Hematopoietic multipotent progenitor cell treated with erythropoietin and hydrocortisone succinate and interleukin-3 and kit ligand, for 6 days (in vitro differentiated cells): ENCODE results near the gene TCF15.
"Not testable (repeated sequence)": the region's sequence is repeated elsewhere in the genome, so short reads cannot be mapped to it uniquely, and the experiment has no call there.

Experiments used
- DNase-seq: peaks from one replicate; pipeline ENCODE4 v3.0.0-alpha.2; 2015

Gene TCF15

GRCh38 chr20:609371-609964, 641 bp downstream of the TCF15 start:
- DNase-seq: no peak

- no peak for DNase-seq
These were observed 1.1 kb downstream of the TCF15 start for GRCh38 chr20:608970-609369.

GRCh38 chr20:607476-607875, 2.6 kb downstream of the TCF15 start:
- no peak for DNase-seq

GRCh38 chr20:605237-605636, 4.9 kb downstream of the TCF15 start:
- no peak for DNase-seq

- peak; percentile 25 for DNase-seq
These were observed 6.9 kb downstream of the TCF15 start for GRCh38 chr20:603116-603640.

GRCh38 chr20:602111-602970, 7.8 kb downstream of the TCF15 start:
- no peak for DNase-seq

- DNase-seq: no peak
These were observed 9.4 kb downstream of the TCF15 start for GRCh38 chr20:600736-601135.

GRCh38 chr20:600141-600540, 10.0 kb downstream of the TCF15 start:
- DNase-seq: no peak

- no peak for DNase-seq
These were observed 11.8 kb downstream of the TCF15 start for GRCh38 chr20:598133-598850.

GRCh38 chr20:597560-597959, 12.5 kb downstream of the TCF15 start:
- DNase-seq: no peak

- DNase-seq: no peak
These were observed 14.5 kb downstream of the TCF15 start for GRCh38 chr20:595330-596308.

- DNase-seq: no peak
These were observed 17.6 kb downstream of the TCF15 start for GRCh38 chr20:592506-592905.

GRCh38 chr20:591941-592340, 18.2 kb downstream of the TCF15 start:
- DNase-seq: no peak

GRCh38 chr20:588932-589672, 21.0 kb downstream of the TCF15 start:
- no peak for DNase-seq

- DNase-seq: no peak
These were observed 21.6 kb downstream of the TCF15 start for GRCh38 chr20:588476-588875.

- DNase-seq: no peak
These were observed 25.2 kb downstream of the TCF15 start for GRCh38 chr20:584971-585301.

- DNase-seq: peak; percentile 82
These were observed 25.7 kb downstream of the TCF15 start for GRCh38 chr20:584161-584970.

GRCh38 chr20:582204-582603, 27.9 kb downstream of the TCF15 start:
- no peak for DNase-seq

GRCh38 chr20:578940-579690, 31.0 kb downstream of the TCF15 start:
- DNase-seq: not testable (repeated sequence)

GRCh38 chr20:577167-577791, 32.8 kb downstream of the TCF15 start:
- peak; percentile 63 for DNase-seq
